Cardiac muscle cell (in vitro differentiated cells and primary cell): ENCODE measurements around the gene PTPRK. TPM values are rescaled to one million over a fixed set of nuclear protein-coding genes. Genes with fewer than 3 reads are reported as not detected.
"Not testable (repeated sequence)": the region's sequence is repeated elsewhere in the genome, so short reads cannot be mapped to it uniquely, and the experiment has no call there.

Experiments used
- DNase-seq, 2 donors: peaks; one replicate each; pipeline versions ENCODE4 v3.0.0 to v3.0.0-alpha.2; 2010 to 2017; ENCODE audit warnings: low read depth in 1 of 2, low spot score in 1 of 2
- H3K27ac ChIP-seq: fragments of 200-600 bp; sonication (generic); 2 replicates; pipeline ENCODE4 v1.5.1; 2016
- H3K27me3 ChIP-seq: fragments of 200-600 bp; sonication (generic); 2 replicates; pipeline ENCODE4 v1.6.0; 2016; ENCODE audit warnings: control low read depth
- H3K36me3 ChIP-seq: fragments of 200-600 bp; sonication (generic); 2 replicates; pipeline ENCODE4 v1.5.1; 2016; ENCODE audit warnings: control low read depth
- H3K4me1 ChIP-seq: fragments of 200-600 bp; sonication (generic); 2 replicates; pipeline ENCODE4 v1.8.1; 2017; ENCODE audit warnings: low read depth, mild to moderate bottlenecking, mixed run types
- H3K4me3 ChIP-seq: fragments of 200-600 bp; sonication (generic); 2 replicates; pipeline ENCODE4 v1.5.1; 2016; ENCODE audit warnings: mild to moderate bottlenecking
- H3K9me3 ChIP-seq: fragments of 200-600 bp; sonication (generic); 2 replicates; pipeline ENCODE4 v1.5.1; 2017; ENCODE audit warnings: low read depth, mild to moderate bottlenecking, control low read depth
- CTCF ChIP-seq: IDR thresholded peaks from 2 replicates; pipeline ENCODE4 v1.5.1; 2012; ENCODE audit warnings: low read depth, mild to moderate bottlenecking, low read length
- polyA plus RNA-seq: library from polyadenylated mRNA; unstranded; fragments of >200 nt; fragmentation: Nextera tagmentation; extraction: Ambion mirVana; gene quantifications from 2 replicates; pipeline ENCODE4 v1.2.1, GENCODE V29; 2016
- total RNA-seq: library from RNA; depleted of rRNA; stranded (reverse); fragments of >200 nt; gene quantifications from 2 replicates; pipeline ENCODE4 v1.2.3, GENCODE V29; 2016

The PTPRK gene
- total and polyA plus RNA-seq, 2 experiments from 2014 or later: 48.3 to 73.1 TPM

GRCh38 chr6:127933852-127934840 is 586.3 kb downstream of the PTPRK start:
- DNase-seq: no peak

GRCh38 chr6:127933137-127933536 is 587.3 kb downstream of the PTPRK start:
- TF ChIP-seq CTCF: no peak
- Histone ChIP-seq H3K36me3 (no peaks in the 10 kb centered on the region), H3K27me3 (no peaks in the 10 kb centered on the region), H3K4me3 (no peak overlapping the region), H3K4me1 (no peaks in the 10 kb centered on the region), H3K27ac (no peak overlapping the region), H3K9me3 (no peaks in the 10 kb centered on the region)
- no peak for DNase-seq

More at GRCh38 chr6:127933852-127934840, 586.3 kb downstream of the PTPRK start:
- no peak overlapping the region for H3K4me3 ChIP-seq
- no peaks in the 10 kb centered on the region for H3K9me3 ChIP-seq
- H3K27ac ChIP-seq: no peak overlapping the region
- H3K36me3 ChIP-seq: no peaks in the 10 kb centered on the region
- no peak for TF ChIP-seq CTCF
- H3K27me3 ChIP-seq: no peaks in the 10 kb centered on the region
- H3K4me1 ChIP-seq: no peaks in the 10 kb centered on the region

GRCh38 chr6:127932708-127933107 is 587.7 kb downstream of the PTPRK start:
- Histone ChIP-seq H3K36me3 (no peaks in the 10 kb centered on the region), H3K27ac (no peak overlapping the region), H3K27me3 (no peaks in the 10 kb centered on the region), H3K9me3 (no peaks in the 10 kb centered on the region), H3K4me1 (no peaks in the 10 kb centered on the region), H3K4me3 (no peak overlapping the region)
- TF ChIP-seq CTCF: no peak
- no peak for DNase-seq

GRCh38 chr6:127926441-127926840 is 594.0 kb downstream of the PTPRK start:
- not testable (repeated sequence) for H3K36me3 ChIP-seq, H3K27ac ChIP-seq, H3K27me3 ChIP-seq, DNase-seq, H3K9me3 ChIP-seq, H3K4me3 ChIP-seq, H3K4me1 ChIP-seq

- no peaks in the 10 kb centered on the region for H3K4me1 ChIP-seq
- no peak for DNase-seq
- no peak overlapping the region for H3K4me3 ChIP-seq
- H3K27ac ChIP-seq: no peak overlapping the region
- H3K36me3 ChIP-seq: no peaks in the 10 kb centered on the region
- H3K27me3 ChIP-seq: no peaks in the 10 kb centered on the region
- H3K9me3 ChIP-seq: no peaks in the 10 kb centered on the region
- no peak for TF ChIP-seq CTCF
These were observed 596.0 kb downstream of the PTPRK start for GRCh38 chr6:127924440-127924839.

GRCh38 chr6:127924031-127924430 is 596.4 kb downstream of the PTPRK start:
- no peak overlapping the region for H3K27ac ChIP-seq
- no peak for TF ChIP-seq CTCF
- H3K4me3 ChIP-seq: no peak overlapping the region
- no peaks in the 10 kb centered on the region for H3K9me3 ChIP-seq
- H3K27me3 ChIP-seq: no peaks in the 10 kb centered on the region
- no peak for DNase-seq
- no peaks in the 10 kb centered on the region for H3K36me3 ChIP-seq
- H3K4me1 ChIP-seq: no peaks in the 10 kb centered on the region
